CD4-positive, CD25-positive, alpha-beta regulatory T cell (primary cell): Measurements from ENCODE around the gene JAKMIP3. TPM values are rescaled to one million over a fixed set of nuclear protein-coding genes. Genes with fewer than 3 reads are reported as not detected.

Source experiments
- ATAC-seq, 2 donors: fragments of 150-1000 bp; cut with Tn5 transposase; one replicate each; pipeline ENCODE4 v1.10.0; 2021; ENCODE audit warnings: low read depth in 2 of 2, moderate number of reproducible peaks in 2 of 2, moderate library complexity in 1 of 2
- DNase-seq, 3 donors: peaks; one replicate each; pipeline versions ENCODE4 v3.0.0 to v3.0.0-alpha.2; 2012 to 2022; ENCODE audit warnings: mixed read lengths in 1 of 3
- H3K27ac ChIP-seq: one replicate; pipeline ENCODE4 v1.7.0; 2013; ENCODE audit warnings: mild to moderate bottlenecking, low read length; ENCODE audit not compliant: insufficient read depth, poor library complexity, severe bottlenecking
- H3K27me3 ChIP-seq: one replicate; pipeline ENCODE4 v1.7.0; 2013; ENCODE audit warnings: low read length; ENCODE audit not compliant: control insufficient read depth, insufficient read depth
- H3K36me3 ChIP-seq: one replicate; pipeline ENCODE4 v1.7.0; 2013; ENCODE audit warnings: mild to moderate bottlenecking, low read length, moderate library complexity; ENCODE audit not compliant: control insufficient read depth, insufficient read depth
- H3K4me1 ChIP-seq: 2 replicates; pipeline ENCODE4 v1.7.0; 2013; ENCODE audit warnings: mild to moderate bottlenecking, low read length; ENCODE audit not compliant: insufficient read depth, control insufficient read depth, poor library complexity, severe bottlenecking
- H3K4me3 ChIP-seq: one replicate; pipeline ENCODE4 v1.7.0; 2013; ENCODE audit warnings: low read depth, mild to moderate bottlenecking, low read length, moderate library complexity
- H3K9me3 ChIP-seq, 2 experiments: 1 replicate in 1 of 2; 2 replicates in 1 of 2; pipeline ENCODE4 v1.7.0; 2013; ENCODE audit warnings: low read length in 2 of 2, mild to moderate bottlenecking in 1 of 2, moderate library complexity in 1 of 2; ENCODE audit not compliant: control insufficient read depth in 2 of 2
- H3K27ac Mint-ChIP-seq, 3 donors: one replicate each; pipeline ENCODE4 v1.8.0; 2020 to 2022; ENCODE audit warnings: mild to moderate bottlenecking in 3 of 3, mixed read lengths in 3 of 3, moderate library complexity in 2 of 3
- H3K27me3 Mint-ChIP-seq: one replicate; pipeline ENCODE4 v1.8.0; 2022; ENCODE audit warnings: mild to moderate bottlenecking, mixed read lengths
- H3K36me3 Mint-ChIP-seq: one replicate; pipeline ENCODE4 v1.8.0; 2020; ENCODE audit warnings: mixed read lengths
- H3K4me1 Mint-ChIP-seq, 4 donors: one replicate each; pipeline ENCODE4 v1.8.0; 2020 to 2022; ENCODE audit warnings: mixed read lengths in 4 of 4, mild to moderate bottlenecking in 1 of 4
- H3K4me3 Mint-ChIP-seq, 4 donors: one replicate each; pipeline ENCODE4 v1.8.0; 2020 to 2022; ENCODE audit warnings: mild to moderate bottlenecking in 4 of 4, mixed read lengths in 4 of 4, moderate library complexity in 3 of 4
- H3K9me3 Mint-ChIP-seq, 7 donors: one replicate each; pipeline ENCODE4 v1.8.0; 2020 to 2022; ENCODE audit warnings: mixed read lengths in 7 of 7, mild to moderate bottlenecking in 3 of 7, moderate library complexity in 2 of 7
- polyA plus RNA-seq, 4 donors: library from polyadenylated mRNA; unstranded; fragments of 300-500 nt; fragmentation: Illumina TruSeq; gene quantifications; one replicate each; pipeline ENCODE4 v1.2.3, GENCODE V29; 2021
- total RNA-seq: library from RNA; stranded (reverse); gene quantifications from one replicate; pipeline ENCODE4 v1.2.3, GENCODE V29; 2022

Gene JAKMIP3
- total and polyA plus RNA-seq, 5 donors from 2014 or later = 0.42 TPM; not detected in 4

DNA sequence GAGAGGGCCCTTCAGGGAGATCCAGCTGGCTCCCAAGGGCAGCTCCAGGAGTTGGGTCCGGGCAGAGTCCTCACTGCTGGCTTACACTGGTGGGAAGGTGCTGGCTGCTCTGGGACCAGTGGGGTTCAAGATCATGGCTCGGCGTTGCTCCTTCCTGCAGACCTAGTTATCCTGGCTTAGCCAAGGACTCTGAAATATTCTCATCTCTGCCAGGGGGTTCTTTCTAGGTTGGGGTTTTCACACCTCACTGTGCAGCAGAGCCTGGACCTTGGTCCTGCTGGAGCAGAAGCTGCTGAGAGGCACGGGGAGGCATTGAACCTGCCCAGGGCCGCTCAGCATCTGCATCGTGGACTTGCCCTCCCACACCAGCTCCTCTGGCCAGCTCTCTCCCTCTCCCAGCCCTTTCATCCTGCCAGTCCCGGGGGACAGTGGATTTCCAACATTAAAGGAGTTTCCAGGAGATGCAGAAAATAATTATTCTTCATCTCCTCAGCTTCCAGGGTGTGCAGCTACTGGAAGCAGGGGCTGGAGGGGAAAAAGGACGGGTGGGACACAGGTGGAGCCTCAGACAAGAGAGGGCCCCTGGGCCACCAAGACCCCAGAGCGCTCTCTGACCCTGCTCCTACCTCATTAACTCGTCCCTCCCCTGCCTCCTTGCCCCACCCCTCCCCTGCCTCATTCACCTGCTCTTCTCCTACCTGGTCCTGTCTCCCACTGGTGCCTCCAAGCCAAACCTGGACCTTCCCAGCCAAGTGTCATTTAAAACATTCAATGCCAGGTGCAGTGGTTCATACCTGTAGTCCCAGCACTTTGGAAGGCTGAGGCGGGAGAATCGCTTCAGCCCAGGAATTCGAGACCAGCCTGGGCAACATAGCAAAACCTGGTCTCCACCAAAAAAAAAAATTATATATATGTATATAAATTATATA is 42.5 kb downstream of the JAKMIP3 start:
- Histone ChIP-seq H3K4me1 (no peaks in the 10 kb centered on the region), H3K9me3 (no peaks in the 10 kb centered on the region), H3K4me3 (no peak overlapping the region), H3K27me3 (no peaks in the 10 kb centered on the region), H3K27ac (no peak overlapping the region), H3K36me3 (no peaks in the 10 kb centered on the region)
- H3K27ac Mint-ChIP-seq = no peak overlapping the region
- no peaks in the 10 kb centered on the region for H3K27me3 Mint-ChIP-seq
- DNase-seq (no peak), ATAC-seq (no peak)
- H3K36me3 Mint-ChIP-seq = no peaks in the 10 kb centered on the region
- H3K4me1 Mint-ChIP-seq = no peaks in the 10 kb centered on the region
- peaks cover 0 to 1% (median 0%) of the 10 kb centered on the region in 7 donors for H3K9me3 Mint-ChIP-seq
- H3K4me3 Mint-ChIP-seq = no peak overlapping the region

DNA sequence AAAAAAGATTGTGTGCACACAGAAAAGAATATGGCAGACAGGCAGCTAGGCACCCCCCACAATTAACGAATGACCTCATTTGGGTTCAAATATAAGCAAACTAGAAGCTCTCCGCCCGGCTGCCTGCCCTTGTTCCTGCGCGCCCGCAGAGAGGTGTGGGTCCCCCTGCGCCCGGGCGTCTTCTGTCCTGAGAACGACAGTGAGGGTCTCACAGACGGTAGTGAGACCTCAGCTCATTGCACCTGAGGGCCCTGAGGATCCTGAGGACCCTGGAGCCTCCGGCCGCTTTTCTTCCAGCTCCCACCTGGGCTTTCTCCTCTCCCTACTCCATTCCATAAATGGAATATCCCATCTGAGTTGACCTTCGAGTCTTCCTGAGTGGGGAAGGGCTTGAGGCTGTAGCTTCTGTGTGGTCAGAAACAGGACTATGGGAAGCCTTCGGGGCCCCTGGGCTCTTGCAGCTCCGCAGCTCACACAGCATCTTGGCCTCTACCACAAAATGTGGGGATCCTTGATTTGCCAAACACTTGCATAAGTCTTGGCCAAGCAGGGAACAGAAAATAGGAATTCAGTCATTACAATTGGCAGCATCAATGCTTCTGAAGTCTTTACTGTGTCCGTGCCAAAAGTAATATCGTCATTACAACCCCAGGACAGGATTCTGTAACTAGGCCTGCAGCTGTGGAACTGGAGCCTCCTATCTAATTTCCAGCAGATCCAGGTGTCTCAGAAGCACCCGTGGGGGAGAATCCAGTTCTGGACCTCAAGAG is 43.8 kb downstream of the JAKMIP3 start:
- no peak overlapping the region for H3K27ac Mint-ChIP-seq

DNA sequence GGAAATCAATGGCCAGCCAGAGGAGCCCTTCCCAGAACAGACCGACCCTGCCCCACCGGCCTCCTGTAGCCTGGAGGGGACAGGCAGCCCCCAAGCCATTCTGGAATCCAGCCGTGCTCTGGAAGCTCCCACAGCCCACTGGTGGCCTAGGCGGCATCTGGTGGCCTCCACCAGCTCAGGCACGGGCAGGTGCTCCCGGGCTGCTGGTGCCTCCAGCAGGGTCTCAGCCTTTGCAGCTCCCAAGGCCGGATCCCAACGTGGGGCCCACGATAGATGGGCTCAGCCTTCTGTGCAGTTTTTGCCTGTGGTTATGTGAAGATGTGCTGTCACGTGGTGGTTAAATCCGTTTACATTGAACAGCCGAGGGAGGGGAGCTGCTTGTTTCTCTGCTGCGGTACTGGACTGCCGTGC is 44.4 kb downstream of the JAKMIP3 start:
- H3K4me1 Mint-ChIP-seq = no peaks in the 10 kb centered on the region
- no peaks in the 10 kb centered on the region for H3K27me3 ChIP-seq
- no peaks in the 10 kb centered on the region for H3K9me3 ChIP-seq
- no peak overlapping the region for H3K27ac Mint-ChIP-seq
- H3K4me3 ChIP-seq = no peak overlapping the region
- no peaks in the 10 kb centered on the region for H3K36me3 Mint-ChIP-seq
- H3K36me3 ChIP-seq = no peaks in the 10 kb centered on the region
- no peaks in the 10 kb centered on the region for H3K27me3 Mint-ChIP-seq
- DNase-seq = no peak
- no peak overlapping the region for H3K4me3 Mint-ChIP-seq
- no peak overlapping the region for H3K27ac ChIP-seq
- no peaks in the 10 kb centered on the region for H3K4me1 ChIP-seq
- ATAC-seq = no peak
- no peaks in the 10 kb centered on the region for H3K9me3 Mint-ChIP-seq

More for the DNA sequence above, 43.8 kb downstream of the JAKMIP3 start:
- Mint-ChIP-seq H3K36me3 (no peaks in the 10 kb centered on the region), H3K9me3 (no peaks in the 10 kb centered on the region), H3K27me3 (no peaks in the 10 kb centered on the region), H3K4me1 (no peaks in the 10 kb centered on the region), H3K4me3 (no peak overlapping the region)
- Histone ChIP-seq H3K4me1 (no peaks in the 10 kb centered on the region), H3K4me3 (no peak overlapping the region), H3K9me3 (no peaks in the 10 kb centered on the region), H3K27ac (no peak overlapping the region), H3K27me3 (no peaks in the 10 kb centered on the region), H3K36me3 (no peaks in the 10 kb centered on the region)
- ATAC-seq (no peak), DNase-seq (no peak)

DNA sequence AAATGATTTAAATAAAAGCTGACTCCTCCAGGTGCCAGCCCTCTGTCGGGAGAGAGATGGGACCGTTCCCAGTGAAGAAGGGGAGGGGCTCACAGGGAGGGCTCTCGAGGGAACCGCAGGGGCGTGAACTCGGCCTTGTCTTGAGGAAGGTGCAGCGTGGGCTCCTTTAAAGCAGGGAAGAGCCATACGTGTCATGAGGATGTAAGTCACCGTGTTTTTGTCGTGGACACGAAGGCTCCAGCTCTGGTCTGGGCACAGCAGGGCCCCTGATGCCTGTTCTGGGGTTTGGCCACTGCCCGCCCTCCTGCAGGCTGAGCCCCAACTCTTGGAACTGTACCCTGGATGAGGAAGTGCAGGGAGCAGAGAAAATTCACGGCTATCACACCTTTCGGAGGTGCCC is 45.0 kb downstream of the JAKMIP3 start:
- no peak for ATAC-seq
- Histone ChIP-seq H3K27me3 (no peaks in the 10 kb centered on the region), H3K36me3 (no peaks in the 10 kb centered on the region), H3K4me3 (no peak overlapping the region), H3K9me3 (no peaks in the 10 kb centered on the region), H3K4me1 (no peaks in the 10 kb centered on the region), H3K27ac (no peak overlapping the region)
- no peak overlapping the region for H3K27ac Mint-ChIP-seq
- H3K36me3 Mint-ChIP-seq = no peaks in the 10 kb centered on the region
- no peaks in the 10 kb centered on the region for H3K4me1 Mint-ChIP-seq
- DNase-seq = no peak
- H3K27me3 Mint-ChIP-seq = no peaks in the 10 kb centered on the region
- no peaks in the 10 kb centered on the region for H3K9me3 Mint-ChIP-seq
- H3K4me3 Mint-ChIP-seq = no peak overlapping the region

DNA sequence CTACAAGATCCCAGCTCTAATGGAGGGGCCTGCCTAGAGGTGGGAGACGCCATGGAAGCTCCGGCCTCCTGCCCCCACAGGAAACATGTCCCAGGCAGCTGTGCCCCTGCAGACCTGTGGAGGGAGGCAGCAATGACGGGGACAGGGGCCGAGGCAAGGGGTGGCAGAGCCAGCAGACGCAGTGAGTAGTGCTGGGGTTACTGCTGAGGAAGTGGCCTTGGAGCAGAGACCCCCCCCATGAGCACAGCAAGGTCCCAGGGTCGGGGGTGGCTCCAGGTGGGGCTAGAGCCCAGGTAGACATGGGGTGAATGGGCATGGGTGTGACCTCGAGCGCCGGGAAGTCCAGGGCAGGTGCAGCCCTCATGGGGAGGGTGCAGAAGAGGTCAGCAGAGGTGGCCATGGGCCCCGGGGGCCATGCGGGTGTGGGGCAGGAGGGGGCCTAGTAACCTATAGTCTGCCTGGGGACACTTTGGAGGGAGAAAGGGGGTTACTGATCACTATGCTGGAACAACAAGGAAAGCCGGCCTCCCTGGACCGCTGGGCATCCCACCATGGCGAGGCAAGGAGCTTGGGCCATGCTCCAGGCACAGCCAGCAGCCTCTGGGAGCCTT is 45.5 kb downstream of the JAKMIP3 start:
- no peak overlapping the region for H3K4me3 ChIP-seq
- no peak overlapping the region for H3K4me3 Mint-ChIP-seq
- DNase-seq = no peak
- H3K4me1 ChIP-seq = no peaks in the 10 kb centered on the region
- H3K36me3 ChIP-seq = no peaks in the 10 kb centered on the region
- no peaks in the 10 kb centered on the region for H3K4me1 Mint-ChIP-seq
- H3K9me3 ChIP-seq = no peaks in the 10 kb centered on the region
- no peaks in the 10 kb centered on the region for H3K9me3 Mint-ChIP-seq
- no peaks in the 10 kb centered on the region for H3K27me3 Mint-ChIP-seq
- no peak overlapping the region for H3K27ac Mint-ChIP-seq
- no peak overlapping the region for H3K27ac ChIP-seq
- H3K27me3 ChIP-seq = no peaks in the 10 kb centered on the region
- ATAC-seq = no peak
- no peaks in the 10 kb centered on the region for H3K36me3 Mint-ChIP-seq

DNA sequence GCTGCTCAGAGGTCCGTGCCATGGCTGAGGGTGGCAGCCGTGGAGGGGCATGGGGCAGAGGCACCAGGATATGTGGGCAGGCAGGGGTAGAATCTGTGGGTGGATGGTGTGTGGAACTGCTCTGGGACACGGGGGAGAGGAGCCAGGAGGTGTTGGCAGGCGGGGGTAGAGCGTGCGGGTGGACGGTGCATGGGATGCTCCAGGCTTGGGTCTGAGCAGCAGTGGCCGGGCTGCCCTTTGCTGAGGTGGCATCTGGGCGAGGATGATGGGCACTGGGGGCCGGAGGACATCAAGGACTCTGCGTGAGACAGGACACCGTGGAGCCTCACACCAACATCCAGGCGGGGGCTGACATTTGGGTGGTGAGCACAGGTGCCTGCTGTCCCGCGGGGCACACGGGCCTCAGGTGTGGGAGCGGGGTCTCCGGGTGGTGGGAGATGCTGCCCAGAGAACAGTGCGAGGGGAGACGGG is 46.2 kb downstream of the JAKMIP3 start:
- Histone ChIP-seq H3K27me3 (no peaks in the 10 kb centered on the region), H3K9me3 (no peaks in the 10 kb centered on the region), H3K27ac (no peak overlapping the region), H3K36me3 (no peaks in the 10 kb centered on the region), H3K4me1 (no peaks in the 10 kb centered on the region), H3K4me3 (no peak overlapping the region)
- Mint-ChIP-seq H3K9me3 (no peaks in the 10 kb centered on the region), H3K27ac (no peak overlapping the region), H3K4me1 (no peaks in the 10 kb centered on the region), H3K36me3 (no peaks in the 10 kb centered on the region), H3K4me3 (no peak overlapping the region), H3K27me3 (no peaks in the 10 kb centered on the region)
- no peak for DNase-seq
- ATAC-seq = no peak

DNA sequence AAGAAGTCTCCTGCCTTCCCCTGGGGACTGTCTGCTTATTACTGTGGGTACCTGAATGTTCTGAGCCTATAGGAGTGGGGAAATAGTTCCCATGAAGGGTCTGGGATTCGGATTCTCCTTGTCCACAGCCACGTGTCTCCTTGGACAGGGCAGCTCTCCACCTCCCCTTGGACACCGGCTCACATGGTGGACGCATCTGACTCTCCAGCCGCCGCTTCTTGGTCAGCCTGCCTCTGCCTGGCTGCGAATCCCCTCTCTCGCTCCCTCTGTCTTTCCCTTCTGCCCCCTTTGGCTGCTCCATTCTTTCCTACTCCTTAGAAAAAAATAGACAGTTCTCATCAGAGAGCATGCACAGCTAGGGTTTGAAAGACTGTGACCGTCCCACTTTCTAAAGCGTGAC is 46.9 kb downstream of the JAKMIP3 start:
- H3K9me3 Mint-ChIP-seq = no peaks in the 10 kb centered on the region
- no peak for DNase-seq
- H3K4me3 Mint-ChIP-seq = no peak overlapping the region

More for the DNA sequence above, 46.9 kb downstream of the JAKMIP3 start:
- H3K9me3 ChIP-seq = no peaks in the 10 kb centered on the region
- Mint-ChIP-seq H3K4me1 (no peaks in the 10 kb centered on the region), H3K27me3 (no peaks in the 10 kb centered on the region), H3K27ac (peak overlapping the region in 2 of 3 donors; percentile 19 to 68), H3K36me3 (no peaks in the 10 kb centered on the region)
- H3K4me3 ChIP-seq = no peak overlapping the region
- H3K27ac ChIP-seq = no peak overlapping the region
- no peaks in the 10 kb centered on the region for H3K27me3 ChIP-seq
- H3K36me3 ChIP-seq = no peaks in the 10 kb centered on the region
- no peaks in the 10 kb centered on the region for H3K4me1 ChIP-seq
- ATAC-seq = no peak
